ENCODE measurements around the gene SOX5. TPM values are rescaled to one million over a fixed set of nuclear protein-coding genes. Genes with fewer than 3 reads are reported as not detected.
A peak's percentile ranks its signal among the peaks of the same experiment; 100 is the strongest.
"Not testable (repeated sequence)": the region's sequence is repeated elsewhere in the genome, so short reads cannot be mapped to it uniquely, and the experiment has no call there.

The SOX5 gene
- total RNA-seq, 1 experiment from 2014 or later, result 4.1 TPM

GRCh38 chr12:23543767-23544166 lies 405.7 kb downstream of the SOX5 start:
- DNase-seq (ENCODE audit: low read depth), result no peak

DNA sequence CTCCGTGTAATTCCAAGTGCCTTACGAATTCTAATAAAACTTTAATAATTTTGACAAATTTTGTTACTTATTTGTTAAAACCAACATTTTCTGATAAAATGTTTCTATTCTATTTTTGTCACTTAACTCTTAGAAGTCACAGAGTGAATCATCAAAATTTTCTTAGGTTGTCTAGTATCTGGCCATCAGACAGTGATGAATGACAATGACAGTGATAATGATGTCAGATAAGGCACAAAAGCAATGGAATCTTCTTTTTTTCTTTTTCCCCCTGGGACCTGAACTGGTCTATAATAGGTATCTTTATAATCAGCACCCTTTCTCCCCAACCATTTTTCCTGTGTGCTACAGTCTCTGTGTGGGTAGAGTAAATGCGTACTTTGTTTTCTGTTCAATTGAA lies 407.3 kb downstream of the SOX5 start:
- no peak for DNase-seq (ENCODE audit: low read depth)

DNA sequence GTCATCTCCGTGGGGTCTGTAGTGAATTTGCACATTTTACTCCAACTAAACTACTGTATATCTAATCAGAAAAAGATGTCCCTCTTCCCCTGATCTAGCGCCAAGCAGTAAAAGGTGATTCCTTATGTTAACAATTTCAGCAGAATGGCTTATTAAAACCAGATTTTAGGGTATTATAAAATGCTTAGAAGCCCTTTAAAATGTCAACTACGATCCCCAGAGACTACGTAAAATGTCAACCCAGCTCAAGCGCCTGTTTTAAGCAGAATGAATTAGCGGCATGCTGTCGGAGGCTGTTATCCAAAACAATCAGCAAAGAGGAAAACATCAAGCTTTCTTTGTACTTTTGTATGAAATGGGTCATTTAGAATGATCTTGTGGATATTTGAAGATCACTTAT lies 408.9 kb downstream of the SOX5 start:
- no peak for DNase-seq (ENCODE audit: low read depth)

GRCh38 chr12:23536293-23536692 lies 413.2 kb downstream of the SOX5 start:
- no peak for DNase-seq (ENCODE audit: low read depth)

DNA sequence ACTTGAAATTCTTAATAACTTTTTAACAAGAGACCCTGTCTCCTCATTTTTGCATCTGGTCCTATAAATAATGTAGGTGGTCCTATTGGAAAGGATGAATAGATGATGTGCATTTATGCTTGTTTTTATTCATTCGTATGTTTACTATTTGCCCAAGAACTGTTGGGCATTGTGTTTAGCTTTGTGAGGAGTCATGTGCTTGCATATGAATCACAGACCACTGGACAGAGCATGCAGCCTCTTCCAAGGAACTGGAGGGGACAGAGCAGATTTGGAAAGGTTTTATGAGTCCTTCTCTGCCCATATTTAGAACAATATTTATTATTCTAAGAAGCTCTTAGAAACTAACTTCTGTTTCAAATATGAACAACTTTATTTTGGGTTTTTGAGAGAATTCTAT lies 414.0 kb downstream of the SOX5 start:
- no peak for DNase-seq (ENCODE audit: low read depth)

DNA sequence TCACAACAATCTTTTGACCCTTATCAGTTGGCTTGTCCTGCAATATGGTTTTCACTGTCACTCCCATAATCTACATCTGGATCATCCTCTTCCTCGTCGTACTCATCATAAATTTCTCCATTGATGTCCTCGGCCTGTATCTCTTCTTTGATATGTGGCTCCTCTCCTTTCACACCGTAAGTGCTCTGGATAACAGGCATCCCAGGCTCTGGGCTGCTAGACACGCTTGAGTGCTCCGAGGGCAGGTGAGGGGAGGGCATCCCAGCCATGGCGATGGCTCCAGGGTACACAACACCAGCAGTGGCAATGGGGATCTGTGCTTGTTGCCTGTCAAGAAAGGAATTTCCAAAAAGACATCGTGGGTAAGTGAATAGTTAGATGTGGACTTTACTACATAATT lies 415.3 kb downstream of the SOX5 start:
- DNase-seq (ENCODE audit: low read depth), result no peak

- DNase-seq (ENCODE audit: low read depth), result no peak
These were observed 415.8 kb downstream of the SOX5 start for GRCh38 chr12:23533699-23534098.

- DNase-seq (ENCODE audit: low read depth), result no peak
These were observed 416.2 kb downstream of the SOX5 start for GRCh38 chr12:23533265-23533664.

DNA sequence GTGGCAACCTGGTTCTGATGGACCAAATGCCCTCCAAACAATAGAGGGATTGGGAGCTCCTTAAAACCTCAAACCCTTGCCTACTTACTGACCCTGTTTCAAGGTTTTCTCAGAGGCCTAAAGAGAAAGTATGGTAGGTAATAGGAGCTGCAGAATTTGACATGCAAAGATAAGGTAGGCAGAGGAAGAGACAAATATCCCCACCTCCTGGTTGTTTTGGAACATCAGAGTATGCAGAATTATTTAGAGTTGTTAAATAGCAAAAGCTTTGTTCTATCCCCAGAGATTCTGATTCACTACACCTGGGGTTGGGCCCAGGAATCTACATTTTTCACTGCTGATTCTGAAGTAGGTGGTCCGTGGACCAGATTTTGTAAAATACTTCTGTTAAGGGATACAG lies 421.2 kb downstream of the SOX5 start:
- DNase-seq (ENCODE audit: low read depth), result no peak

GRCh38 chr12:23525450-23526072 lies 423.9 kb downstream of the SOX5 start:
- DNase-seq (ENCODE audit: low read depth), result peak; percentile 26

DNA sequence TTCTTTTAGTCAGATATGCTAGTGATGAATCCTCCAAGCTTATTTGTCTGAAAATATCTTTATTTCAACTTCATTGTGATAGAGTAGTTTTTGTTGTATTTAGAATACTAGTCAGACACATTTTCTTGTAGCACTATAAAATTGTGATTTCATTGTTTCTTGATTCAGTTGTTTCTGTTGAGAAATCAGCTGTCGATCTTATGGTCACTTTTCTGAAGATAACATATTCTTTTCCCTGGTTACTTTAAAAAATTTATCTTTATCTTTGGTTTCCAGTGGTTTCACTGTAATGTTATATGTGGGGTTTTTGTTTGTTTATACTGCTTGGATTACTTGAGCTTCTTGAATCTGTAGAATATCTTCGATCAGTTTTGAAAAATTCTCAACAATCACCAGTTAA lies 426.1 kb downstream of the SOX5 start:
- no peak for DNase-seq (ENCODE audit: low read depth)

- not testable (repeated sequence) for DNase-seq (ENCODE audit: low read depth)
These were observed 430.0 kb downstream of the SOX5 start for GRCh38 chr12:23519444-23519843.

GRCh38 chr12:23515785-23516184 lies 433.7 kb downstream of the SOX5 start:
- not testable (repeated sequence) for DNase-seq (ENCODE audit: low read depth)

- DNase-seq (ENCODE audit: low read depth), result no peak
These were observed 439.0 kb downstream of the SOX5 start for GRCh38 chr12:23510484-23510883.

- DNase-seq (ENCODE audit: low read depth), result not testable (repeated sequence)
These were observed 439.6 kb downstream of the SOX5 start for GRCh38 chr12:23509832-23510231.

GRCh38 chr12:23507785-23508184 lies 441.7 kb downstream of the SOX5 start:
- not testable (repeated sequence) for DNase-seq (ENCODE audit: low read depth)

DNA sequence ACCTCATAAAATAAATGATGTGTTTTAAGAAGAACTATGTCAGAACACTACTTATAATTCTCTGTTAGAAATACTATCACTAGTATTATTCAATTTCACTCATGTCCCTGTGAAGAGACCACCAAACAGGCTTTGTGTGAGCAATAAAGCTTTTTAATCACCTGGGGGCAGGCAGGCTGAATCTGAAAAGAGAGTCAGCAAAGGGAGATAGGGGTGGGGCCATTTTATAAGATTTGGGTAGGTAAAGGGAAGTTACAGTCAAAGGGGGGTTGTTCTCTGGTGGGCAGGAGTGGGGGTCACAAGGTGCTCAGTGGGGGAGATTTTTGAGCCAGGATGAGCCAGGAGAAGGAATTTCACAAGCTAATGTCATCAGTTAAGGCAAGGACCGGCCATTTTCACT lies 443.7 kb downstream of the SOX5 start:
- not testable (repeated sequence) for DNase-seq (ENCODE audit: low read depth)

DNA sequence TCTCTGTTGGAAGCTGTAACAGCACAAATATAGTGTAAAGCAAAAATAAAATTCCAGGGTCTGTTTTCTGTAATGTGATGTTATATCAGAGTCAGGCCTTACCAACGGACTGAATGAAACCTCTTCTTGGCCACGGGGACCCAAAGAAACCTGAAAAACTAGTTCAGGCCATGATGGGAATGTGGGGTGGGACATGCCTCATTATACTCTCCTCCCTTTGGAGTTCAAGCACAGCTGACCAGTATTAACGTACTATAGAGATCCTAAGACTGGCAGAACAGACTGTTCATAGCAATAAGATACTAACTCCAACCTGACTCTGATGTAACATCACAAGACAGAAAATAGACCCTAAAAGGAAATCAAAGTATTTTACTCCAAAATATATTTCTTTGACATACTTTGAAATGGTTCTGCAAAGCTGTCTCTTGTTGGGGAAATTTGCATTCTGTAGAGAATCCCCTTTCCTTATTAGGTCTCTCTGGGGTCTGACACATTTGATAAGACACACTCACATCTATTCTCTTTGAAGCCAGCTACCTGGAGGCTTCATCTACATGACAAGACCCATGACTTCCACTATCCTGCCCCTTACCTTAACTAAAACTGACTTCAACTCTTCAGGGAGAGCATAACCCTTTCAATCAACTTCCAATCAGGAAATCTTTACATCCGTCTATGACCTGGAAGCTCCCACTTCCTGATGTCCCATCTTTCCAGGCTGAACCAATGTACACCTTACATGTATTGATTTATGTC lies 444.6 kb downstream of the SOX5 start:
- no peak for DNase-seq (ENCODE audit: low read depth)

GRCh38 chr12:23504043-23504442 lies 445.4 kb downstream of the SOX5 start:
- no peak for DNase-seq (ENCODE audit: low read depth)

DNA sequence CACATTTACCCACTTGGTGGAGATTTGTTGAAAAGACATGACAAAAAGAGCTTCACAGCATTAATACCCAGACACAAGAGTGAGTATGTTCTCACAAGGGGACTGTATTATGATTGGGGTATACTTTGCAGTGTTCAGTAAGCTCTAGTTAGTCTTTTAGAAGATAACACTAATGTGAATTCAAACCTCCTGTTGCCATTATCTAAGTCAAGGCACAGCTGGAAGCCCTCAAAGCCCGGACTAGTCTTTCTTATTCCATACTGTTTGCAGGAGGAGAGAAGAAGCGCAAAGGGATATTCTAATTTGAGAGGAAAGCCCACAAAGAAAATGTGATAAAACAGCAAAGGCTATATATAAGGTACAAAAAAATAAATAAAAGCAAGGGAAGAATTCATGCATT lies 445.9 kb downstream of the SOX5 start:
- no peak for DNase-seq (ENCODE audit: low read depth)

GRCh38 chr12:23502259-23502658 lies 447.2 kb downstream of the SOX5 start:
- DNase-seq (ENCODE audit: low read depth), result no peak

DNA sequence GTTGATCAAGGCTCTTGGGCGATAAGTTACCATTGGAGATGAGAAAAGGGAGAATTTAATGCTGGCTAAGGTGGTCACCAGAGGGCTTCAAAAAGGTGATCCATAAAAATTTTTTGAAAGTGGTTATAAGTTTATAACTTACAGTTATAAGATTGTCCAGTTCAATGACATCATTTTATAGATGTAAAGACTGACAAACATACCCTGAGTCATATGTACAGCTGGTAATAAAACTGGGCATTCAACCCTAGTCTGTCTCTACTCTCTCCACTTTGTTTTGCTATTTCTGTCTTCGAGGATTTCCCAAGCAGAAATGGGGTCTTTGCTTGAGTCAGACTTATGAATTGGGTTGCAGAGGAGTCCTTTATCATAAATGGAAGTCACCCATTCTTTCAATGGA lies 454.0 kb downstream of the SOX5 start:
- DNase-seq (ENCODE audit: low read depth), result no peak

- peak; percentile 62 for DNase-seq (ENCODE audit: low read depth)
These were observed 455.8 kb downstream of the SOX5 start for GRCh38 chr12:23493672-23494071.

DNA sequence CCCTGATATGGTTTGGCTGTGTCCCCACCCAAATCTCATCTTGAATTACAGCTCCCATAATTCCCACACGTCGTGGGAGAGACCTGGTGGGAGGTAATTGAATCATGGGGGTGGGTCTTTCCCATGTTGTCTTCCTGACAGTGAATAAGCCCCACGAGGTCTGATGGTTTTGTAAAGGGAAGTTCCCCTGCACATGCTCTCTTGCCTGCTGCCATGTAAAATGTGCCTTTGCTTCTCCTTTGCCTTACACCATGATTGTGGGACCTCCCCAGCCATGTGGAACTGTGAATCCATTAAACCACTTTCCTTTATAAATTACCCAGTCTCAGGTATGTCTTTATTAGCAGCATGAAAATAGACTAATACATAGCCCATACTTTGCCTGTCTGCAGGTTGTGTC lies 458.4 kb downstream of the SOX5 start:
- not testable (repeated sequence) for DNase-seq (ENCODE audit: low read depth)

All from M059J (cell line).